ENCODE data around the gene CCL20.
"Not testable (repeated sequence)": the region's sequence is repeated elsewhere in the genome, so short reads cannot be mapped to it uniquely, and the experiment has no call there.

Gene CCL20

GRCh38 chr2:227783404-227784138 lies 30.1 kb upstream of the CCL20 start:
- Histone ChIP-seq H3K27ac (ENCODE audit: low read length) (no peak overlapping the region), H3K9ac (ENCODE audit: low read depth, low read length) (no peak overlapping the region), H3K27me3 (ENCODE audit: insufficient read depth, low read length) (no peaks in the 10 kb centered on the region), H3K4me3 (ENCODE audit: low read length) (no peak overlapping the region), H3K4me1 (ENCODE audit: insufficient read depth, low read length) (no peaks in the 10 kb centered on the region), H3K9me3 (ENCODE audit: insufficient read depth, low read depth, low read length) (no peaks in the 10 kb centered on the region), H3K36me3 (ENCODE audit: insufficient read depth, low read depth, low read length) (no peaks in the 10 kb centered on the region)

- Histone ChIP-seq H3K27me3 (ENCODE audit: insufficient read depth, low read length) (no peaks in the 10 kb centered on the region), H3K36me3 (ENCODE audit: insufficient read depth, low read depth, low read length) (no peaks in the 10 kb centered on the region), H3K4me3 (ENCODE audit: low read length) (no peak overlapping the region), H3K27ac (ENCODE audit: low read length) (no peak overlapping the region), H3K4me1 (ENCODE audit: insufficient read depth, low read length) (no peaks in the 10 kb centered on the region), H3K9ac (ENCODE audit: low read depth, low read length) (no peak overlapping the region), H3K9me3 (ENCODE audit: insufficient read depth, low read depth, low read length) (no peaks in the 10 kb centered on the region)
These were observed 28.3 kb upstream of the CCL20 start for GRCh38 chr2:227785293-227785692.

- H3K4me1 ChIP-seq (ENCODE audit: insufficient read depth, low read length) = no peaks in the 10 kb centered on the region
- no peaks in the 10 kb centered on the region for H3K9me3 ChIP-seq (ENCODE audit: insufficient read depth, low read depth, low read length)
- H3K27ac ChIP-seq (ENCODE audit: low read length) = no peak overlapping the region
- no peaks in the 10 kb centered on the region for H3K36me3 ChIP-seq (ENCODE audit: insufficient read depth, low read depth, low read length)
- no peaks in the 10 kb centered on the region for H3K27me3 ChIP-seq (ENCODE audit: insufficient read depth, low read length)
- no peak overlapping the region for H3K4me3 ChIP-seq (ENCODE audit: low read length)
- H3K9ac ChIP-seq (ENCODE audit: low read depth, low read length) = no peak overlapping the region
These were observed 25.1 kb upstream of the CCL20 start for GRCh38 chr2:227788561-227789018.

DNA sequence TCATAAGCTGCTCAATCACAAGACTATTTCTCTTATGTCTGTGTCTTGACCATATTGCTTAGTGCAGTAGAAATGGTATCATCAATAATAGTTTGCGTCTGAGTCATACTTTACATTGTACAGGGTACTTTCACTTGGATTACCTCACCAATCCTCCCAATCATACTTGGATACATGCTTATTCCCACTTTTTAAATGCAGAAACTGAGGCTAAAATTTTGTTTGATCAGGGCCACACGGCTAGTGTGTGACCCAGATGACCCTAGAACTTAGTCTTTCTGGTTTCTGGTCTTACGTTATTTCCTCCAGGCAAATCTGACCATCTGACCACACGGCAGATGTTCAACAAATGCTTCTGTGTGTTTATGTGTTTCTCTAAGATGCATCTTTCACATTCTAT lies 23.8 kb upstream of the CCL20 start:
- no peak overlapping the region for H3K9ac ChIP-seq (ENCODE audit: low read depth, low read length)
- no peak overlapping the region for H3K27ac ChIP-seq (ENCODE audit: low read length)
- no peak overlapping the region for H3K4me3 ChIP-seq (ENCODE audit: low read length)
- no peaks in the 10 kb centered on the region for H3K4me1 ChIP-seq (ENCODE audit: insufficient read depth, low read length)
- no peaks in the 10 kb centered on the region for H3K9me3 ChIP-seq (ENCODE audit: insufficient read depth, low read depth, low read length)
- H3K27me3 ChIP-seq (ENCODE audit: insufficient read depth, low read length) = no peaks in the 10 kb centered on the region
- H3K36me3 ChIP-seq (ENCODE audit: insufficient read depth, low read depth, low read length) = no peaks in the 10 kb centered on the region

GRCh38 chr2:227793148-227793712 lies 20.4 kb upstream of the CCL20 start:
- Histone ChIP-seq H3K27ac (ENCODE audit: low read length) (no peak overlapping the region), H3K9ac (ENCODE audit: low read depth, low read length) (no peak overlapping the region), H3K9me3 (ENCODE audit: insufficient read depth, low read depth, low read length) (no peaks in the 10 kb centered on the region)

GRCh38 chr2:227796045-227796711 lies 17.5 kb upstream of the CCL20 start:
- Histone ChIP-seq H3K27me3 (ENCODE audit: insufficient read depth, low read length) (no peaks in the 10 kb centered on the region), H3K9ac (ENCODE audit: low read depth, low read length) (no peak overlapping the region), H3K36me3 (ENCODE audit: insufficient read depth, low read depth, low read length) (no peaks in the 10 kb centered on the region), H3K9me3 (ENCODE audit: insufficient read depth, low read depth, low read length) (no peaks in the 10 kb centered on the region), H3K4me1 (ENCODE audit: insufficient read depth, low read length) (peaks cover 7% of the 10 kb centered on the region; the same call in 1 of the 2 replicates), H3K4me3 (ENCODE audit: low read length) (no peak overlapping the region), H3K27ac (ENCODE audit: low read length) (no peak overlapping the region)

More at GRCh38 chr2:227793148-227793712, 20.4 kb upstream of the CCL20 start:
- Histone ChIP-seq H3K27me3 (ENCODE audit: insufficient read depth, low read length) (no peaks in the 10 kb centered on the region), H3K36me3 (ENCODE audit: insufficient read depth, low read depth, low read length) (no peaks in the 10 kb centered on the region), H3K4me1 (ENCODE audit: insufficient read depth, low read length) (no peaks in the 10 kb centered on the region), H3K4me3 (ENCODE audit: low read length) (no peak overlapping the region)

DNA sequence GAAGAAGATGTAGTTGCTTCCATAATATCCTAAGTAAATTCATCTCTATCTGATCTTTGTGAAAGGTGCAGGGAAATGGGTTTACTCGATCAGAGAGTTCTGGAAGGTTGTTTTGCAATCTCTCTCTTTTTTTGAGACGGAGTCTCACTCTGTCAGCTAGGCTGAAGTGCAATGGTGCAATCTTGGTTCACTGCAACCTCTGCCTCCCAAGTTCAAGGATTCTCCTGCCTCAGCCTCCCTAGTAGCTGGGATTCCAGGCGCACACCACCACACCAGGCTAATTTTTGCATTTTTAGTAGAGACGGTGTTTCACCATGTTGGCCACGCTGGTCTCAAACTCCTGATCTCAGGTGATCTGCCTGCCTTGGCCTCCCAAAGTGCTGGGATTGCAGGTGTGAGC lies 16.9 kb upstream of the CCL20 start:
- not testable (repeated sequence) for H3K36me3 ChIP-seq (ENCODE audit: insufficient read depth, low read depth, low read length); H3K27ac ChIP-seq (ENCODE audit: low read length); H3K9me3 ChIP-seq (ENCODE audit: insufficient read depth, low read depth, low read length); H3K27me3 ChIP-seq (ENCODE audit: insufficient read depth, low read length); H3K4me1 ChIP-seq (ENCODE audit: insufficient read depth, low read length); H3K9ac ChIP-seq (ENCODE audit: low read depth, low read length); H3K4me3 ChIP-seq (ENCODE audit: low read length)

DNA sequence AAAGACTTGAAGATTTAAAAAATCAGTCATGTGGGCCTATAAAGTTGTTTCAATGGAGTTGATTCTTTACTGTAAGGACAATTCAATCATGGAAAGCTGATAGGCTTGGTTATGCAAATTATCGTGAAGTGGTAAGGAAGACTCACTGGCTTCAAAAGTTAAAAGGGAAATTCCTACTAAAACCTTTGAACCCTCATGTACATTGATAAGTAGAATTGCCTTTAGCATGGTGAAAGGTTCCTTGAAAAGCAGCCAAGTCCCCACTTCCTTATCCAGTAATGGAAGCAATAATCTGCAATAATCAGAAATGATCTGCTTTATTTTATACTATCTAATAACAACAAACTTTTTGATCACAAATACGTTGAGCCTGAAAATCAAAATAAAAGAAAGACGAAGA lies 14.4 kb upstream of the CCL20 start:
- Histone ChIP-seq H3K36me3 (ENCODE audit: insufficient read depth, low read depth, low read length) (no peaks in the 10 kb centered on the region), H3K4me3 (ENCODE audit: low read length) (no peak overlapping the region), H3K9ac (ENCODE audit: low read depth, low read length) (no peak overlapping the region), H3K27me3 (ENCODE audit: insufficient read depth, low read length) (no peaks in the 10 kb centered on the region), H3K27ac (ENCODE audit: low read length) (no peak overlapping the region), H3K9me3 (ENCODE audit: insufficient read depth, low read depth, low read length) (no peaks in the 10 kb centered on the region), H3K4me1 (ENCODE audit: insufficient read depth, low read length) (peaks cover 15% of the 10 kb centered on the region; the same call in 1 of the 2 replicates)

- no peaks in the 10 kb centered on the region for H3K36me3 ChIP-seq (ENCODE audit: insufficient read depth, low read depth, low read length)
- H3K27ac ChIP-seq (ENCODE audit: low read length) = no peak overlapping the region
- no peaks in the 10 kb centered on the region for H3K27me3 ChIP-seq (ENCODE audit: insufficient read depth, low read length)
- H3K4me1 ChIP-seq (ENCODE audit: insufficient read depth, low read length) = peaks cover 15% of the 10 kb centered on the region; the same call in 1 of the 2 replicates
- no peak overlapping the region for H3K9ac ChIP-seq (ENCODE audit: low read depth, low read length)
- no peak overlapping the region for H3K4me3 ChIP-seq (ENCODE audit: low read length)
- no peaks in the 10 kb centered on the region for H3K9me3 ChIP-seq (ENCODE audit: insufficient read depth, low read depth, low read length)
These were observed 10.8 kb upstream of the CCL20 start for GRCh38 chr2:227802882-227803281.

GRCh38 chr2:227804975-227805374 lies 8.7 kb upstream of the CCL20 start:
- peaks cover 7% of the 10 kb centered on the region; the same call in 1 of the 2 replicates for H3K4me1 ChIP-seq (ENCODE audit: insufficient read depth, low read length)
- no peak overlapping the region for H3K9ac ChIP-seq (ENCODE audit: low read depth, low read length)
- no peaks in the 10 kb centered on the region for H3K27me3 ChIP-seq (ENCODE audit: insufficient read depth, low read length)
- no peak overlapping the region for H3K27ac ChIP-seq (ENCODE audit: low read length)
- no peak overlapping the region for H3K4me3 ChIP-seq (ENCODE audit: low read length)
- no peaks in the 10 kb centered on the region for H3K9me3 ChIP-seq (ENCODE audit: insufficient read depth, low read depth, low read length)
- no peaks in the 10 kb centered on the region for H3K36me3 ChIP-seq (ENCODE audit: insufficient read depth, low read depth, low read length)

- no peaks in the 10 kb centered on the region for H3K9me3 ChIP-seq (ENCODE audit: insufficient read depth, low read depth, low read length)
- H3K4me3 ChIP-seq (ENCODE audit: low read length) = no peak overlapping the region
- no peak overlapping the region for H3K9ac ChIP-seq (ENCODE audit: low read depth, low read length)
- peaks cover 7% of the 10 kb centered on the region; the same call in 1 of the 2 replicates for H3K4me1 ChIP-seq (ENCODE audit: insufficient read depth, low read length)
- H3K27ac ChIP-seq (ENCODE audit: low read length) = no peak overlapping the region
- H3K27me3 ChIP-seq (ENCODE audit: insufficient read depth, low read length) = no peaks in the 10 kb centered on the region
- no peaks in the 10 kb centered on the region for H3K36me3 ChIP-seq (ENCODE audit: insufficient read depth, low read depth, low read length)
These were observed 8.1 kb upstream of the CCL20 start for GRCh38 chr2:227805578-227805977.

DNA sequence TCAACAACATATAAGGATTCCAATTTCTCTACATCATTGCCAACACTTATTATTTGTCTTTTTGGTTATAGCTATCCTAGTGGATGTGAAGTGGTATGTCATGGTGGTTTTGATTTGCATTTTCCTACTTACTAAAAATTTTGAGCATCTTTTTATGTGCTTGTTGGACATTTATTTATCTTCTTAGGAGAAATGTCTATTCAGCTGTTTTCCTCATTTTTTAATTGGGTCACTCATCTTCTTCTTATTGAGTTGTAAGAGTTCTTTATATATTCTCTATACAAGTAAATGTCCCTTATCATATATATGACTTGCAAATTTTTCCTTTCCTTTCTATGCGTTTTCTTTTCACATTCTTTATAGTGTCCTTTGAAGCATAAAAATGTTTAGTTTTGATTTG lies 4.7 kb upstream of the CCL20 start:
- Histone ChIP-seq H3K4me1 (ENCODE audit: insufficient read depth, low read length) (peaks cover 6% of the 10 kb centered on the region; the same call in 1 of the 2 replicates), H3K27me3 (ENCODE audit: insufficient read depth, low read length) (no peaks in the 10 kb centered on the region), H3K4me3 (ENCODE audit: low read length) (no peak overlapping the region), H3K27ac (ENCODE audit: low read length) (no peak overlapping the region), H3K36me3 (ENCODE audit: insufficient read depth, low read depth, low read length) (no peaks in the 10 kb centered on the region), H3K9me3 (ENCODE audit: insufficient read depth, low read depth, low read length) (no peaks in the 10 kb centered on the region), H3K9ac (ENCODE audit: low read depth, low read length) (no peak overlapping the region)
